Suppressor macrophage treated with lipopolysaccharide for 1 hour (primary cell): ENCODE measurements around the gene CAMKK2.

Source experiments
- DNase-seq, 3 donors: peaks; one replicate each; pipeline ENCODE4 v3.0.0-alpha.2; 2020 to 2022

Gene CAMKK2

DNA sequence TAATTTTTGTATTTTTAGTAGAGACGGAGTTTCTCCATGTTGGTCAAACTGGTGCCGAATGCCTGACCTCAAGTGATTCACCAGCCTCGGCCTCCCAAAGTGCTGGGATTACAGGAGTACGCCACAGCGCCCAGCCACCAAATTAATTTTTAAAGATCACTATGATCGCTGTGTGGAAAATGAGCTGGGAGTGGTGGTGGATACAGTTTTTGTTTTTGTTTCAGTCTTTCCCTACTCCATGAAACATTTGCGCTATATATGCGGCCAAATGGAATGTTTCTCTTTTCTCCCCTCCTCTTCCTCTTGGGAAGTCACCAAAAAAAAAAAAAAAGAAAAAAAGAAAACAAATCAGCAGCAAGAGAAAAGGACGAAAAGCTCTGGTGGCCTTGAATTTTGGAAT is 107.4 kb downstream of the CAMKK2 start:
- no peak for DNase-seq

DNA sequence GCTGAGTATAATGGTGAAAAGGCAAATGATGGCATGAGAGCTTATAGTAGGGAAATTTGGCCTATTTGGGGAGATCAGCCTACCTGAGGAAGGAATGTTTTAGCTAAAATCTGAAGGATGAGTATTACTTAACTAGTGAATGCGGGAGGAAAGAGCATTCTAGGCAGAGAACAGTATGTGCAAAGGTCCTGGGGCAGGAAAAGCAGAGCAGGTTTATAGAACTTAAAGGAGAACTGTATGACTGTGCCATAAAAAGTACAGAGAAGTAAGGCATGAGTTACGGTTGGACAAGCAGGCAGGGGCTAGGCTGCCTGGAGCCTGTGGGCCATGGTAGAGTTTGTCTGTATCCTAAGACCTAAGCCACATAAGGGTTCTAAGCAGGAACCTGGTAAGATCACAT is 108.3 kb downstream of the CAMKK2 start:
- no peak for DNase-seq
